ENCODE results near the gene RALGAPA2.

RALGAPA2 gene

GRCh38 chr20:20530428-20531151 lies 181.9 kb downstream of the RALGAPA2 start:
- no peak for DNase-seq

GRCh38 chr20:20529597-20529996 lies 182.8 kb downstream of the RALGAPA2 start:
- no peak for DNase-seq

GRCh38 chr20:20528861-20529260 lies 183.6 kb downstream of the RALGAPA2 start:
- DNase-seq: no peak

GRCh38 chr20:20527661-20528060 lies 184.8 kb downstream of the RALGAPA2 start:
- no peak for DNase-seq

DNA sequence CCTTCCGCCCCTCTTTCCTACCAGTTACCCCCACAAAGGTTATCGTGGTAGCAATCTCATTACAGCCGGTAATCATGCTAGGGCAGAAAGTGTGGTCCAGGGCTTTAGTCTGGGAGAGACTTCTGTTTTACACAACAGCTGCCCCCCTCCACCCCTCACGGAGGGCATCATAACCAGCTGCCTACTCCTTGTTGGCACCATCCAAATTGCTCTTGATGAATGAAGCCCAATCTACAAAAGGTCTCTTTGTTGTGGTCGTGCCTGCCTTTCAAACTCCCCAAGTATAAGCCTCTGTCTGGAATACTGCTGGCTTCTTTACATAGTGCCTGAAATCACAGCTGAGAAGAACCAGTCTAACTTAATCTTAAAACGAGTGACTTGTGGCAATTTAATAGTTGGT lies 186.7 kb downstream of the RALGAPA2 start:
- no peak for DNase-seq

- no peak for DNase-seq
Measured at GRCh38 chr20:20525214-20525613, 187.2 kb downstream of the RALGAPA2 start.

- no peak for DNase-seq
Measured at GRCh38 chr20:20524756-20525155, 187.7 kb downstream of the RALGAPA2 start.

GRCh38 chr20:20521736-20522135 lies 190.7 kb downstream of the RALGAPA2 start:
- no peak for DNase-seq

DNA sequence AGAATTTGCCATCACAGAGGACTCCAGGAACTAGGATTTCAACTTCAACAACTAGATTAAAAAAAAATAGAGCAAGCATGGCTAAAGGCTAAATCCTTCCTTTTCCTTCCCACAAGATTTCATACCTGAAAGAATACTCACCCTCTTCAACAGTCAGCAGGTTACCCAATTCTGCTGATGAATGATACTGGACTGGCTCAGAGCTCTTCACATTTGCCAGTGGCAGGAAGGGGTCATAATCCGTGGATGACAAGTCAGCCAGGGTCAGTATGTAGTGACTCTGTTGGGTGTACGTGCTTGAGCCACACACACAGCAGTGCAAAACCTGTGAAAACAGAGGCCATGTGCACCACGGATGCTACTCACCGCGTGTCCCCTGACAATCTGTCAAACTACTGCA lies 191.7 kb downstream of the RALGAPA2 start:
- DNase-seq: no peak

- no peak for DNase-seq
Measured at GRCh38 chr20:20519269-20519668, 193.2 kb downstream of the RALGAPA2 start.

DNA sequence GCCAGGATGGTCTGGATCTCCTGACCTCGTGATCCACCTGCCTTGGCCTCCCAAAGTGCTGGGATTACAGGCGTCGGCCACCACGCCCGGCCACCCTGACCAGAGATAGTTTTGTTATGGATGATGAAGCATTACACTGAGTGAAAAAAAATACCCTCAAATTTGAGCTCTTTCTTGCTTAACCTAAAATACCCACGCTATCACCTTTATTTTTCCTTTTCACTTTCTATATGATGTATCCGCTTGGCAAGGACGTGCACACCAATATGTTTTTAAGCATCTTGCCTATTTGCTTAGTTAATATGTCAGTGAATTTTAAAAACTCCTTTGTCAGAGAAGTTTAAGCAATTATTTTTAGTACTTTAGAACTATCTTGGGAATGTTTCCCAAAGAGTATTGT lies 194.2 kb downstream of the RALGAPA2 start:
- no peak for DNase-seq

DNA sequence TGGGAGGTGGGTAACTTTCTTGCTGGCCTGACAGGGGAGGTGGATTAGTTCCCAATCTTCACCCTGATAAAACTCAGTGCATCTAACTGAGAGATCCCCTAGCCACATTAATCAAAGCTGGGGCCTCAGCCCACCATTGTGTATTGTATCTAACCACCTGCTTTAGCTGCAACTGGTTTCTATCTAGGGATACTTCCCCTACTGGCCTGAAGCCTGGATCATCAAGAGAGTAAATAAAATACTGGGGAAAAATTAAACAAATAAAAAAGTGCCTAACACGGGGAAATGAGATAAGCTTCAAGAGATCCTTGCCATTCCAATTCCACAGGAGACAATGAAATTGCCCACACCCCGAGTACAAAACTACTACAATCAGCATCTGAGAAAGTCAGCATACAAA lies 195.1 kb downstream of the RALGAPA2 start:
- DNase-seq: no peak

DNA sequence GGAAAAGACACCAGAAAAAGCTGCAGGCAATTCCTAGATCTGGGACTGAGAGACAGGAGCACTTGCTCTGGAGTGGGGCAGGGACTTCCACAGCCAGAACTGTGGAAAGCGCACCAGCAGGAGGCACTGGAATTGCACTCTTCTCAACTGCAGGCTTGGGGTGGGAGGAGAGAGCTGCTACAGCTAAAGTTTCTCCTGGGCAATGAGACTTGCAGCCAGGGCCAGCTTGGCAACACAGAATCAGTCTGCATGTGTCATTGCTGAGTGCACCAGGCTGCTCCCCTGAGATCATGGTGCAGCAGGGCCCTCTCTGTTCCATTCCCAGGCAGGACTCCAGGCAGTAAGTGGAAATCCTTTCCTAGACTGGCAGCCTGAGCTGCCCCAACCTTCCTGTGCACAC lies 198.7 kb downstream of the RALGAPA2 start:
- no peak for DNase-seq

GRCh38 chr20:20505554-20505953 lies 206.9 kb downstream of the RALGAPA2 start:
- DNase-seq: no peak

DNA sequence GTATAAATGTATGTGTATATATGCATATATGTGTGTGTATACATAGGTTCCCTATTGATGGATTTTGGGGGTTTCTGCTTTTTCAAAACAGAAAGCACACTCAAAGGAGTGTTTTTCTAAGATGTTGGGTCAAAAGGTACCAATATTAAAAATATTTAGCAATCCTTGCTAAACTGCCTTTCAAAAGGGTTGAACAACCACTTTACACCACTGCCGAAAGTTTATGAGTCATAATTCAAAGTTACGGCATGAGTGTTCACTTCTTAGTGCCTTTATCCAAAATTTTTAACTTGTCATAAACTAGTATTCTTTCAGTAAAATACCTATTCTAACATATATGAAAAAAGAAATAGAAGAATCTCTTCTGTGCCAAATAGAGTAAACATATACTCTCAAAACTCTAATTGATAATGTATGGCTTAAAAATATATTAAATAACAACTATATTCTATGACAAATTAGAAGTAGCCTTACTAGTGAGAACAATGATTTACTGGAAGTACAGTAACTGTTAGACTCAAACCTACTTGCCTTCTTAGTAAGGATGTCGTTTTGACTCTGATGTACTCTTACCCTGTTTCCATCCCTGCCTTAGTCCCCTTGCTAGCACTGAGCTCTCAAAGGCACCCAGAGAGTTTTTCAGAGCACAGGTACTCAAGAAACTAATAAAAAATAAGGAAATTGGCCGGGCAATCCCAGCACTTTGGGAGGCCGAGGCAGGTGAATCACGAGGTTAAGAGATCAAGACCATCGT lies 208.5 kb downstream of the RALGAPA2 start:
- DNase-seq: no peak

GRCh38 chr20:20501128-20501527 lies 211.3 kb downstream of the RALGAPA2 start:
- no peak for DNase-seq

DNA sequence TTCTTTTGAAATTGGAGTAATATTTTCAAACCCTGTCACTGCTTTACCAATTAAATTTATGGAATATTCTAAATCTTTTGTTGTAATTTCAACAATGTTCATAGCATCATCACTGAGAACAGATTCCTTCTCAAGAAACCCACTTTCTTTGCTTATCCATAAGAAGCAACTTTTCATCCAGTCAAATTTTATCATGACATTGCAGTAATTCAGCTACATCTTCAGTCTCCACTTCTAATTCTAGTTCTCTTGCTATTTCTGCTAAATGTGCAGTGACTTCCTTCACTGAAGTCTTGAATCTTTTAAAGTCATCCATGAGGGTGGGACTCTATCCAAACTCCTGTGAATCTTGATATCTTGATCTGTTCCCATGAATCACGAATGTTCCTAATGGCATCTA lies 212.1 kb downstream of the RALGAPA2 start:
- no peak for DNase-seq

GRCh38 chr20:20499439-20499838 lies 213.0 kb downstream of the RALGAPA2 start:
- no peak for DNase-seq

GRCh38 chr20:20498076-20498861 lies 214.2 kb downstream of the RALGAPA2 start:
- no peak for DNase-seq

GRCh38 chr20:20497242-20497978 lies 215.0 kb downstream of the RALGAPA2 start:
- DNase-seq: no peak

DNA sequence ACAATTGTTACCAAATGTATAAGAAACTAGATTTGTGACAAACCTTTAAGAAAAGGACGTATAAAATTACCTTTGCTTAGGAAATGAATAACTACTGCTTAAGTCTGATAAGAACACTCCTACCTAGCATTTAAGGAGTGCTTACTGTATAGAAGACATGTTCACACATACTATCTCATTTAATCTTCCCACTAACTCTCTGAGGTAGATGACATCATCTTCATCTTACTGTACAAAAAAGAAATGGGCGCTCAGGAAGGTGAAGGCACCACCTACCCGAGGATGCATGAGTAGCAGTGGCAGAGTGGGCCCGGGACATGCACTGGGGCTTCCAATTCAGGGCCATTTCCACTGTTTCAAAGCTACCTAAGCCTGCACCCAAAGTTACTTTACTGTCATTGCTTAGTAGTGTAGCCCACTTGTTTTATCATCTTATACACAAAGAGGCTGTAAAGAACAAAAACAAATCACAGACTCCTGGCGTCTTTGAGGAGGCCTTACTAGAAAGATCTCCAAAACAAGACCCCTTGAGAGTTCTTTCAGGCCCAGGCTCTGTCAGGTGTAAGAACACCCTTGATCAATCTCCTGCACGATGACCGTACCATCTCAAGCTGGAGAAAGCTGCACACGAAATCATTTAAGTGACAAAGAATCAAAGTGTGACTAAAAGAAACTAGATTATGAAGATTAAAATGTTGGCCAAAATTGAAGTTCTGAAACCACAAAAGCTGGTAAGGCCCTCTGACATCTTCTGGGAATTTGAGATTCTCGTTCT lies 216.5 kb downstream of the RALGAPA2 start:
- no peak for DNase-seq

- DNase-seq: no peak
Measured at GRCh38 chr20:20493701-20494100, 218.7 kb downstream of the RALGAPA2 start.

Measured in suppressor macrophage treated with lipopolysaccharide for 1 hour (primary cell).